Endothelial cell of umbilical vein (primary cell): ENCODE data around the gene CCDC70. TPM values are rescaled to one million over a fixed set of nuclear protein-coding genes. Genes with fewer than 3 reads are reported as not detected.

Experiments
- BruUV-seq: library from RNA; stranded (reverse); fragments of 400-500 nt; replicated peaks from 2 replicates; lab custom pipeline; 2021; lab: Mats Ljungman, UMichigan
- CTCF ChIA-PET: fragments of 300-600, 350-600 bp; sonication (Branson Sonifier 250); formaldehyde crosslinking; loops from one replicate; lab custom pipeline; 2021; ENCODE audit warnings: antibody characterized with exemption, inconsistent platforms; lab: Charles Lee
- POLR2A ChIA-PET: fragments of 300-600, 350-600 bp; sonication (Branson Sonifier 250); formaldehyde crosslinking; loops from one replicate; lab custom pipeline; 2021; ENCODE audit warnings: antibody characterized with exemption, inconsistent platforms; lab: Charles Lee
- DNase-seq: peaks from one replicate; pipeline ENCODE4 v3.0.0-alpha.2; 2011; ENCODE audit warnings: low read depth, low spot score
- FAIRE-seq: peaks from 2 replicates; lab custom pipeline; 2011; peaks lifted over from hg19 to GRCh38; lab: Jason Lieb, UNC
- H2AFZ ChIP-seq: 2 replicates; pipeline ENCODE4 v1.6.0; 2012; ENCODE audit warnings: low read depth, low read length, control low read depth, inconsistent platforms
- H3K27ac ChIP-seq: 2 replicates; pipeline ENCODE4 v1.5.1; 2011; ENCODE audit warnings: low read depth, mild to moderate bottlenecking, control low read depth, low read length, moderate library complexity; ENCODE audit not compliant: insufficient read depth
- H3K27me3 ChIP-seq, 2 experiments: 2 replicates each; pipeline versions ENCODE4 v1.6.0 to v1.6.1; 2011; ENCODE audit warnings: low read length in 2 of 2, mixed read lengths in 1 of 2; ENCODE audit not compliant: control insufficient read depth in 2 of 2, insufficient read depth in 2 of 2
- H3K36me3 ChIP-seq, 2 experiments: 2 replicates in 1 of 2; 3 replicates in 1 of 2; pipeline ENCODE4 v1.5.1; 2011; ENCODE audit warnings: low read length in 2 of 2, mild to moderate bottlenecking in 1 of 2, moderate library complexity in 1 of 2; ENCODE audit not compliant: control insufficient read depth in 2 of 2, insufficient read depth in 2 of 2; ENCODE audit errors: extremely low read depth in 1 of 2
- H3K4me1 ChIP-seq: 3 replicates; pipeline ENCODE4 v1.5.1; 2011; ENCODE audit warnings: mild to moderate bottlenecking, low read length; ENCODE audit not compliant: control insufficient read depth, insufficient read depth; ENCODE audit errors: extremely low read depth
- H3K4me2 ChIP-seq: 2 replicates; pipeline ENCODE4 v1.6.1; 2011; ENCODE audit warnings: low read length, control low read depth, mixed read lengths; ENCODE audit not compliant: insufficient read depth
- H3K4me3 ChIP-seq, 3 experiments: fragments of 200-600 bp in 1 of 3; sonication (generic), shearing (Covaris generic) in 1 of 3; replicated peaks in 1 of 3; 2 replicates each; pipeline ENCODE4 v1.5.1; 2011 to 2016; ENCODE audit warnings: control low read depth in 3 of 3, low read length in 3 of 3, mild to moderate bottlenecking in 2 of 3, inconsistent platforms in 1 of 3, low read depth in 1 of 3, moderate library complexity in 1 of 3; ENCODE audit not compliant: insufficient read depth in 1 of 3
- H3K79me2 ChIP-seq: 2 replicates; pipeline ENCODE4 v1.6.0; 2012; ENCODE audit warnings: low read length, inconsistent platforms; ENCODE audit not compliant: control insufficient read depth, insufficient read depth
- H3K9ac ChIP-seq: replicated peaks from 2 replicates; pipeline ENCODE3; 2011; ENCODE audit warnings: low read length, control low read depth; ENCODE audit not compliant: insufficient read depth; ENCODE audit errors: extremely low read depth
- H3K9me1 ChIP-seq: replicated peaks from 3 replicates; pipeline ENCODE4 v1.6.0; 2011; ENCODE audit warnings: mild to moderate bottlenecking, low read length; ENCODE audit not compliant: control insufficient read depth, insufficient read depth; ENCODE audit errors: extremely low read depth
- H3K9me3 ChIP-seq: replicated peaks from 2 replicates; pipeline ENCODE4 v1.5.1; 2012; ENCODE audit warnings: low read length, inconsistent platforms; ENCODE audit not compliant: control insufficient read depth, insufficient read depth
- H4K20me1 ChIP-seq: replicated peaks from 2 replicates; pipeline ENCODE3; 2011; ENCODE audit warnings: mild to moderate bottlenecking, low read length; ENCODE audit not compliant: control insufficient read depth, insufficient read depth; ENCODE audit errors: extremely low read depth
- CTCF ChIP-seq, 2 donors: IDR thresholded peaks; 1 replicate in 1 of 2; 2 replicates in 1 of 2; pipeline ENCODE4 v1.5.1; 2011; ENCODE audit warnings: low read length in 2 of 2, mild to moderate bottlenecking in 2 of 2, moderate library complexity in 2 of 2, control low read depth in 1 of 2, inconsistent platforms in 1 of 2, low read depth in 1 of 2; ENCODE audit not compliant: insufficient read depth in 1 of 2; ENCODE audit errors: extremely low read depth in 1 of 2
- EZH2 ChIP-seq: IDR thresholded peaks from 2 replicates; pipeline ENCODE4 v1.6.1; 2012; ENCODE audit warnings: borderline replicate concordance, low read depth, mild to moderate bottlenecking, moderate library complexity, low read length, inconsistent platforms; ENCODE audit not compliant: severe bottlenecking
- FOS ChIP-seq: IDR thresholded peaks from 2 replicates; pipeline ENCODE4 v1.6.1; 2011; ENCODE audit warnings: mild to moderate bottlenecking, low read length, moderate library complexity, borderline replicate concordance; ENCODE audit not compliant: insufficient read depth
- GATA2 ChIP-seq: IDR thresholded peaks from 2 replicates; pipeline ENCODE4 v1.7.0; 2011; ENCODE audit warnings: low read depth, mild to moderate bottlenecking, moderate library complexity, mixed read lengths, low read length; ENCODE audit not compliant: insufficient read length, insufficient read depth
- JUN ChIP-seq: IDR thresholded peaks from 2 replicates; pipeline ENCODE4 v1.6.1; 2011; ENCODE audit warnings: borderline replicate concordance, low read depth; ENCODE audit not compliant: insufficient read length, insufficient read depth
- MAX ChIP-seq: IDR thresholded peaks from 2 replicates; pipeline ENCODE4 v1.6.1; 2011; ENCODE audit not compliant: insufficient read depth, insufficient read length
- MYC ChIP-seq: IDR thresholded peaks from one replicate; pipeline ENCODE4 v1.6.1; 2011; ENCODE audit warnings: mild to moderate bottlenecking, low read depth, low read length
- POLR2A ChIP-seq: IDR thresholded peaks from 2 replicates; pipeline ENCODE4 v1.6.1; 2012; ENCODE audit warnings: low read depth, mild to moderate bottlenecking, control low read depth, low read length
- POLR2AphosphoS5 ChIP-seq: IDR thresholded peaks from 2 replicates; pipeline ENCODE4 v1.6.1; 2012; ENCODE audit warnings: low read depth, mild to moderate bottlenecking, control low read depth, low read length, moderate library complexity; ENCODE audit not compliant: insufficient read depth
- dilution Hi-C: fragments of 300-500 bp; cut with MboI; formaldehyde crosslinking; loops from one replicate; pipeline ENCODE4 v1.15.0; 2019; ENCODE audit warnings: low sequenced_read_pairs; ENCODE audit not compliant: extremely low pct_ligation_motif_present
- intact Hi-C: fragments of 100-400 bp; cut with micrococcal nuclease; formaldehyde crosslinking; loops from one replicate; pipeline ENCODE4 v1.10.0; 2022
- polyA plus RNA-seq, 4 experiments: library from polyadenylated mRNA; depleted of rRNA in 3 of 4; stranded (reverse) in 3 of 4; unstranded in 1 of 4; fragments of >200 nt; gene quantifications; 2 replicates each; pipeline versions ENCODE4 v1.2.1 to v1.2.3, GENCODE V29; 2011 to 2012; ENCODE audit warnings: missing spikeins in 1 of 4
- total RNA-seq: library from RNA; stranded (reverse); gene quantifications from 2 replicates; pipeline ENCODE4 v1.2.3, GENCODE V29; 2021

Gene CCDC70
- total and polyA plus RNA-seq, 2 donors (not counting 3 experiments of a cell fraction or from before 2014, with no cell fraction given) = not detected

- H3K79me2 ChIP-seq = no peaks in the 10 kb centered on the region
- dilution Hi-C loops (no loop called here), intact Hi-C loops (no loop called here)
- no peak overlapping the region for H3K9ac ChIP-seq
- FAIRE-seq (no peak), DNase-seq (no peak)
- no peaks in the 10 kb centered on the region for H3K9me1 ChIP-seq
- TF ChIP-seq POLR2AphosphoS5 (no peak), FOS (no peak), CTCF (IDR thresholded peaks at IDR 0.05; ENCODE audit: extremely low read depth in 1 of 2, insufficient read depth in 1 of 2, low read depth in 1 of 2, low read length in 2 of 2) (no peak), GATA2 (no peak), MAX (no peak), POLR2A (no peak), MYC (no peak), EZH2 (no peak), JUN (no peak)
- H4K20me1 ChIP-seq = no peaks in the 10 kb centered on the region
- ChIA-PET POLR2A (no interaction called here), CTCF (interaction anchor here (1.0 to 2.1 kb wide), 2 partner anchors 18 to 175 kb away, joined by 3 to 7 read pairs; partner anchors contain the start of gene TMEM272)
- H3K36me3 ChIP-seq = no peaks in the 10 kb centered on the region
- no peak overlapping the region for H3K4me3 ChIP-seq
- peaks cover 12% of the 10 kb centered on the region for H3K4me1 ChIP-seq
- no peak overlapping the region for H2AFZ ChIP-seq
- no TSS peak for BruUV-seq
- no peak overlapping the region for H3K27ac ChIP-seq
- H3K27me3 ChIP-seq = peaks cover 4 to 8% of the 10 kb centered on the region in 2 experiments
- no peaks in the 10 kb centered on the region for H3K9me3 ChIP-seq
- H3K4me2 ChIP-seq = no peak overlapping the region
Observed at GRCh38 chr13:51862957-51863356, 1.2 kb downstream of the CCDC70 start.
